SK-N-SH (cell line): ENCODE results near the gene TOP3B. TPM values are rescaled to one million over a fixed set of nuclear protein-coding genes. Genes with fewer than 3 reads are reported as not detected.

Experiments
- CTCF ChIA-PET: fragments of 300-600, 350-600 bp; formaldehyde crosslinking; extraction: SDS; loops from one replicate; lab custom pipeline; 2021; lab: Yijun Ruan, JAX
- POLR2A ChIA-PET: fragments of 350-600 bp; sonication (Branson Sonifier 250); formaldehyde crosslinking; extraction: SDS; loops from one replicate; lab custom pipeline; 2020; ENCODE audit warnings: antibody characterized with exemption, inconsistent platforms; lab: Yijun Ruan, JAX
- DNase-seq: peaks from one replicate; pipeline ENCODE4 v3.0.0; 2012
- H2AFZ ChIP-seq: fragments of 200-600 bp; sonication (generic); 2 replicates; pipeline ENCODE4 v1.8.1; 2016; ENCODE audit warnings: antibody characterized with exemption, mild to moderate bottlenecking, low read depth
- H3F3A ChIP-seq: fragments of 200-600 bp; sonication (generic); replicated peaks from 2 replicates; pipeline ENCODE3; 2016; ENCODE audit warnings: antibody characterized with exemption, mild to moderate bottlenecking; ENCODE audit not compliant: insufficient read depth
- H3K27ac ChIP-seq, 2 experiments: fragments of 200-500 bp in 1 of 2; fragments of 200-600 bp in 1 of 2; sonication (Bioruptor generic) in 1 of 2; sonication (generic), shearing (Covaris generic) in 1 of 2; 2 replicates each; pipeline versions ENCODE4 v1.5.1 to v1.6.1; 2014 to 2016; ENCODE audit warnings: low read depth in 2 of 2, inconsistent platforms in 1 of 2, low read length in 1 of 2, mild to moderate bottlenecking in 1 of 2, mixed read lengths in 1 of 2
- H3K27me3 ChIP-seq: fragments of 200-600 bp; sonication (generic), shearing (Covaris generic); 2 replicates; pipeline ENCODE4 v1.6.1; 2016; ENCODE audit warnings: mixed run types; ENCODE audit not compliant: insufficient read depth
- H3K36me3 ChIP-seq, 2 experiments: fragments of 200-500 bp in 1 of 2; fragments of 200-600 bp in 1 of 2; sonication (Bioruptor generic) in 1 of 2; sonication (generic) in 1 of 2; replicated peaks in 1 of 2; 2 replicates each; pipeline versions ENCODE3 to v1.5.1; 2014 to 2016; ENCODE audit warnings: low read length in 1 of 2, mild to moderate bottlenecking in 1 of 2; ENCODE audit not compliant: insufficient read depth in 2 of 2, control insufficient read depth in 1 of 2
- H3K4me1 ChIP-seq, 2 experiments: fragments of 200-500 bp in 1 of 2; fragments of 200-600 bp in 1 of 2; sonication (Bioruptor generic) in 1 of 2; sonication (generic), shearing (Covaris generic) in 1 of 2; 2 replicates each; pipeline versions ENCODE4 v1.5.1 to v1.6.1; 2014 to 2016; ENCODE audit warnings: low read depth in 1 of 2, low read length in 1 of 2, mixed run types in 1 of 2; ENCODE audit not compliant: insufficient read depth in 2 of 2, control insufficient read depth in 1 of 2
- H3K4me2 ChIP-seq: fragments of 200-600 bp; sonication (generic), shearing (Covaris generic); 2 replicates; pipeline ENCODE4 v1.6.1; 2017; ENCODE audit warnings: mixed run types
- H3K4me3 ChIP-seq, 2 experiments: fragments of 200-500 bp in 1 of 2; fragments of 200-600 bp in 1 of 2; sonication (Bioruptor generic) in 1 of 2; sonication (generic), shearing (Covaris generic) in 1 of 2; 2 replicates each; pipeline versions ENCODE4 v1.5.1 to v1.8.1; 2014 to 2016; ENCODE audit warnings: low read depth in 2 of 2, inconsistent platforms in 1 of 2, low read length in 1 of 2, mild to moderate bottlenecking in 1 of 2, mixed read lengths in 1 of 2, moderate library complexity in 1 of 2
- H3K79me2 ChIP-seq: fragments of 200-600 bp; sonication (generic); 2 replicates; pipeline ENCODE4 v1.8.1; 2017; ENCODE audit warnings: mild to moderate bottlenecking; ENCODE audit not compliant: insufficient read depth
- H3K9ac ChIP-seq: fragments of 200-600 bp; sonication (generic); 2 replicates; pipeline ENCODE4 v1.6.1; 2017; ENCODE audit warnings: mixed run types
- H3K9me2 ChIP-seq: fragments of 200-600 bp; sonication (generic); 2 replicates; pipeline ENCODE4 v1.6.1; 2017; ENCODE audit warnings: mixed run types
- H3K9me3 ChIP-seq: fragments of 200-600 bp; sonication (generic); 2 replicates; pipeline ENCODE4 v1.6.1; 2017; ENCODE audit warnings: mixed run types, mild to moderate bottlenecking, moderate library complexity
- H4K20me1 ChIP-seq: fragments of 200-600 bp; sonication (generic); 2 replicates; pipeline ENCODE4 v1.6.1; 2017; ENCODE audit warnings: mild to moderate bottlenecking, mixed run types; ENCODE audit not compliant: insufficient read depth
- EP300 ChIP-seq, 2 experiments: IDR thresholded peaks; 2 replicates each; pipeline versions ENCODE4 v1.4.0 to v1.6.1; 2012; ENCODE audit warnings: borderline replicate concordance in 1 of 2, low read depth in 1 of 2, low read length in 1 of 2
- FOSL2 ChIP-seq: IDR thresholded peaks from 2 replicates; pipeline ENCODE4 v1.4.0; 2012; ENCODE audit warnings: low read depth, mild to moderate bottlenecking, moderate library complexity, borderline replicate concordance
- FOXJ3 ChIP-seq: sonication (generic); formaldehyde crosslinking; IDR thresholded peaks from 2 replicates; pipeline ENCODE4 v1.5.1; 2020; ENCODE audit warnings: mild to moderate bottlenecking, missing genetic modification reagents
- GABPA ChIP-seq: IDR thresholded peaks from 2 replicates; pipeline ENCODE4 v1.4.0; 2012; ENCODE audit warnings: low read depth, mild to moderate bottlenecking
- GATA2 ChIP-seq: sonication (generic); formaldehyde crosslinking; IDR thresholded peaks from 2 replicates; pipeline ENCODE4 v1.5.0; 2020; ENCODE audit warnings: mild to moderate bottlenecking, missing genetic modification reagents
- MEF2A ChIP-seq: IDR thresholded peaks from 2 replicates; pipeline ENCODE4 v1.4.0; 2012; ENCODE audit warnings: low read depth, borderline replicate concordance
- MXI1 ChIP-seq: IDR thresholded peaks from 2 replicates; pipeline ENCODE4 v1.6.1; 2012; ENCODE audit warnings: mild to moderate bottlenecking, low read depth, low read length, improper control_type of control experiment
- NFIC ChIP-seq: IDR thresholded peaks from 2 replicates; pipeline ENCODE4 v1.4.0; 2012; ENCODE audit warnings: borderline replicate concordance
- NRF1 ChIP-seq: IDR thresholded peaks from 2 replicates; pipeline ENCODE4 v1.6.1; 2012; ENCODE audit warnings: low read depth, mild to moderate bottlenecking, low read length
- POLR2AphosphoS5 ChIP-seq: IDR thresholded peaks from 2 replicates; pipeline ENCODE4 v1.6.1; 2012; ENCODE audit warnings: low read depth, low read length
- RCOR1 ChIP-seq: fragments of 150-350 bp; IDR thresholded peaks from 2 replicates; pipeline ENCODE4 v1.6.1; 2017; ENCODE audit warnings: antibody characterized with exemption, low read length
- RXRA ChIP-seq: IDR thresholded peaks from 2 replicates; pipeline ENCODE4 v1.4.0; 2012; ENCODE audit warnings: low read depth, mild to moderate bottlenecking, borderline replicate concordance
- SMC3 ChIP-seq: IDR thresholded peaks from 2 replicates; pipeline ENCODE4 v1.6.1; 2012; ENCODE audit warnings: low read depth, low read length, improper control_type of control experiment
- TCF12 ChIP-seq: IDR thresholded peaks from 2 replicates; pipeline ENCODE4 v1.4.0; 2012
- TEAD4 ChIP-seq: IDR thresholded peaks from 2 replicates; pipeline ENCODE4 v1.4.0; 2012; ENCODE audit warnings: mild to moderate bottlenecking, borderline replicate concordance; ENCODE audit not compliant: insufficient read depth
- WGBS: methylation state at CpG from one replicate; pipeline ENCODE4 v1.1.6; 2017; ENCODE audit warnings: low lambda C conversion rate; 5-methylcytosine and 5-hydroxymethylcytosine counted together
- polyA plus RNA-seq, 3 experiments: library from polyadenylated mRNA; depleted of rRNA; stranded (reverse); fragments of >200 nt; gene quantifications; 2 replicates each; pipeline ENCODE4 v1.2.3, GENCODE V29; 2012
- TF ChIP-seq, protein P1 (sequence below): fragments of 150-350 bp; IDR thresholded peaks from 2 replicates; pipeline ENCODE4 v1.6.1; 2017; ENCODE audit warnings: antibody characterized with exemption, low read length, low read depth, borderline replicate concordance
- TF ChIP-seq, protein P2 (sequence below): IDR thresholded peaks from 2 replicates; pipeline ENCODE4 v1.4.0; 2012; ENCODE audit warnings: low read depth, borderline replicate concordance
- TF ChIP-seq, protein P3 (sequence below): IDR thresholded peaks from 2 replicates; pipeline ENCODE4 v1.6.1; 2012; ENCODE audit warnings: mild to moderate bottlenecking, low read depth, low read length, moderate library complexity
- TF ChIP-seq, protein P4 (sequence below): fragments of 200-600 bp; sonication (generic); IDR thresholded peaks from 2 replicates; pipeline ENCODE4 v1.6.1; 2017; ENCODE audit warnings: antibody characterized with exemption, mild to moderate bottlenecking, moderate library complexity
- TF ChIP-seq, protein P5 (sequence below): IDR thresholded peaks from 2 replicates; pipeline ENCODE4 v1.4.0; 2012; ENCODE audit warnings: low read depth

The TOP3B gene
- polyA plus RNA-seq, 1 of the 3 experiments (the other 2 are of a cell fraction), result 14.4 TPM

DNA sequence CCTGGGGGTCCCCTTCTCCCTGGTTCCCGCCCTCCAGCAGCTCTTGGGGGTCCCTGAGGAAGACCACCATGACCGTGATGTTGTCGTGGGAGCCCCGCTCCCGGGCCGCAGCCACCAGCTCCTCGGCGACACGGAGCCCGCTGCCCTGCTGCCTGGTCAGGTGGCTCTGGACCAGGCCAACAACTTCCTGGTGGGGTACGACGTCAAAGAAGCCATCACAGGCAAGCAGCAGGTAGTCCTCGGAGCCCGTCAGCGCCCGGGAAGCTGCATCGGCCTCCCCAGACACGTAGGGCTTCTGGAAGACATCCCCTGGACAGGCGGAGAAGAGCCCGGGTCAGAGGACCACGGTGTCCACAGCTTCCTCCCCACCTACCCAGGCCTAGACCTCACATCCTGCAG, 59.4 kb downstream of the TOP3B start:
- no peak overlapping the region for H3K4me2 ChIP-seq
- H3K9ac ChIP-seq, result no peak overlapping the region
- no peak overlapping the region for H3K27ac ChIP-seq
- no peaks in the 10 kb centered on the region for H3K9me2 ChIP-seq
- H2AFZ ChIP-seq, result no peak overlapping the region
- H3K27me3 ChIP-seq, result no peaks in the 10 kb centered on the region
- WGBS, result 100% methylated on average over 1 of the region's 21 CpGs
- no peaks in the 10 kb centered on the region for H4K20me1 ChIP-seq
- POLR2A ChIA-PET, result no interaction called here
- H3K4me3 ChIP-seq, result no peak overlapping the region
- no peak for DNase-seq
- no peaks in the 10 kb centered on the region for H3F3A ChIP-seq
- CTCF ChIA-PET, result interaction anchor here (15.9 kb wide), 1 partner anchor 15 kb away, joined by 145 read pairs; no protein-coding TSS in a partner anchor
- H3K36me3 ChIP-seq, result peaks cover 0 to 17% of the 10 kb centered on the region in 2 experiments
- TF ChIP-seq FOSL2 (no peak), EP300 (IDR thresholded peaks at IDR 0.05; ENCODE audit: borderline replicate concordance in 1 of 2, low read depth in 1 of 2, low read length in 1 of 2) (no peak), RXRA (no peak), TEAD4 (no peak), SMC3 (no peak)
- TF ChIP-seq, protein P1, sequence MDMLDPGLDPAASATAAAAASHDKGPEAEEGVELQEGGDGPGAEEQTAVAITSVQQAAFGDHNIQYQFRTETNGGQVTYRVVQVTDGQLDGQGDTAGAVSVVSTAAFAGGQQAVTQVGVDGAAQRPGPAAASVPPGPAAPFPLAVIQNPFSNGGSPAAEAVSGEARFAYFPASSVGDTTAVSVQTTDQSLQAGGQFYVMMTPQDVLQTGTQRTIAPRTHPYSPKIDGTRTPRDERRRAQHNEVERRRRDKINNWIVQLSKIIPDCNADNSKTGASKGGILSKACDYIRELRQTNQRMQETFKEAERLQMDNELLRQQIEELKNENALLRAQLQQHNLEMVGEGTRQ, result no peak
- no peaks in the 10 kb centered on the region for H3K9me3 ChIP-seq
- no peaks in the 10 kb centered on the region for H3K79me2 ChIP-seq
- peaks cover 0 to 13% of the 10 kb centered on the region in 2 experiments; a peak in 1 of 4 replicates for H3K4me1 ChIP-seq

DNA sequence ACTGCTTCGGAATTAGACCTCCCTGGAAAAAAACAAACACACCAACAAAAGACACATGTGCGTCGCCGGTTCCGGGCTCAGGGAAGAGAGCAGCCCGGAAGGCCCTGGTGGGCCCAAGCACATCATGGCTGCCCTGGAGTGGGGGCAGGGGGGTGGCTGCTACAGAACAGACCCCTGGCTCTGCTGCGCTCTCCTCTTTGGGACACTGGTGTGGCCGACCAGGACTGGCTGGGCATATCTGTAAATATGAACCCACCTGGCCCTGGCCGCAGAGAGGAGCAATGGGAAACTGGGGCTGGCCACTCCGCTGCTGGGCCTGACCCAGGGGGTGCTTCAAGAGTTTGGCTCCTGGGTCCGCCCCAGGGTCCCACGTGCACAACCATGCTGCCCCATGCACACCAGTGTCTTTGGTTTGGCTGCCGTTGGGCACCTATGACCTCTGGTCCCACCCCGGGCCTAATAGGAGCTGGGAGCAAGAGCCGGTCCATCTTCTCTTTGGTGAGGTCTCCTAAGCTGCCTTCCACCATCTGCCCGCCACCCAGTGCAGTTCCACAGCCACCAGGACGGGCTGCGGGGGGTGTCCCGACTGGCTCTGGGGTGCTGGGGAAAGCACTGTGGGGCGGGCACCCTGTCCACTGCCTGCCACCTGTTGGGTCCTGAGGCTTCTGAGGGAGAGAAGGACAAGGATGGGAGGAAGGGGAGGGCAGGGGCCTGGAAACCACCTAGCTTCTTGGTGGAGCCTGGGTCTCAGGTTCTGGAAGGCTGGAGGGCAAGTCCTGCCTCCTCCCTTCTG, 60.0 kb downstream of the TOP3B start:
- Histone ChIP-seq H3K9me3 (no peaks in the 10 kb centered on the region), H3K4me1 (peaks cover 0 to 16% of the 10 kb centered on the region in 2 experiments; a peak in 1 of 4 replicates), H4K20me1 (no peaks in the 10 kb centered on the region), H3K79me2 (no peaks in the 10 kb centered on the region), H3F3A (no peaks in the 10 kb centered on the region), H3K9me2 (no peaks in the 10 kb centered on the region), H3K4me2 (no peak overlapping the region), H3K27me3 (no peaks in the 10 kb centered on the region), H3K4me3 (no peak overlapping the region), H3K36me3 (peaks cover 0 to 16% of the 10 kb centered on the region in 2 experiments), H3K27ac (no peak overlapping the region), H3K9ac (no peak overlapping the region), H2AFZ (no peak overlapping the region)
- ChIA-PET POLR2A (no interaction called here), CTCF (interaction anchor here (0.8 to 15.9 kb wide), 6 partner anchors 10 to 206 kb away, joined by 3 to 145 read pairs (median 5); partner anchors contain the start of gene PPM1F)
- TF ChIP-seq MEF2A (no peak), POLR2AphosphoS5 (no peak), FOXJ3 (no peak), NFIC (no peak), GATA2 (CRISPR knock-in tag) (no peak), GABPA (no peak), TEAD4 (no peak), RCOR1 (no peak), NRF1 (no peak), TCF12 (no peak), MXI1 (no peak)
- TF ChIP-seq, protein P2, sequence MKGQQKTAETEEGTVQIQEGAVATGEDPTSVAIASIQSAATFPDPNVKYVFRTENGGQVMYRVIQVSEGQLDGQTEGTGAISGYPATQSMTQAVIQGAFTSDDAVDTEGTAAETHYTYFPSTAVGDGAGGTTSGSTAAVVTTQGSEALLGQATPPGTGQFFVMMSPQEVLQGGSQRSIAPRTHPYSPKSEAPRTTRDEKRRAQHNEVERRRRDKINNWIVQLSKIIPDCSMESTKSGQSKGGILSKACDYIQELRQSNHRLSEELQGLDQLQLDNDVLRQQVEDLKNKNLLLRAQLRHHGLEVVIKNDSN, result no peak
- TF ChIP-seq, protein P3, sequence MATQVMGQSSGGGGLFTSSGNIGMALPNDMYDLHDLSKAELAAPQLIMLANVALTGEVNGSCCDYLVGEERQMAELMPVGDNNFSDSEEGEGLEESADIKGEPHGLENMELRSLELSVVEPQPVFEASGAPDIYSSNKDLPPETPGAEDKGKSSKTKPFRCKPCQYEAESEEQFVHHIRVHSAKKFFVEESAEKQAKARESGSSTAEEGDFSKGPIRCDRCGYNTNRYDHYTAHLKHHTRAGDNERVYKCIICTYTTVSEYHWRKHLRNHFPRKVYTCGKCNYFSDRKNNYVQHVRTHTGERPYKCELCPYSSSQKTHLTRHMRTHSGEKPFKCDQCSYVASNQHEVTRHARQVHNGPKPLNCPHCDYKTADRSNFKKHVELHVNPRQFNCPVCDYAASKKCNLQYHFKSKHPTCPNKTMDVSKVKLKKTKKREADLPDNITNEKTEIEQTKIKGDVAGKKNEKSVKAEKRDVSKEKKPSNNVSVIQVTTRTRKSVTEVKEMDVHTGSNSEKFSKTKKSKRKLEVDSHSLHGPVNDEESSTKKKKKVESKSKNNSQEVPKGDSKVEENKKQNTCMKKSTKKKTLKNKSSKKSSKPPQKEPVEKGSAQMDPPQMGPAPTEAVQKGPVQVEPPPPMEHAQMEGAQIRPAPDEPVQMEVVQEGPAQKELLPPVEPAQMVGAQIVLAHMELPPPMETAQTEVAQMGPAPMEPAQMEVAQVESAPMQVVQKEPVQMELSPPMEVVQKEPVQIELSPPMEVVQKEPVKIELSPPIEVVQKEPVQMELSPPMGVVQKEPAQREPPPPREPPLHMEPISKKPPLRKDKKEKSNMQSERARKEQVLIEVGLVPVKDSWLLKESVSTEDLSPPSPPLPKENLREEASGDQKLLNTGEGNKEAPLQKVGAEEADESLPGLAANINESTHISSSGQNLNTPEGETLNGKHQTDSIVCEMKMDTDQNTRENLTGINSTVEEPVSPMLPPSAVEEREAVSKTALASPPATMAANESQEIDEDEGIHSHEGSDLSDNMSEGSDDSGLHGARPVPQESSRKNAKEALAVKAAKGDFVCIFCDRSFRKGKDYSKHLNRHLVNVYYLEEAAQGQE, result no peak
- TF ChIP-seq, protein P4, sequence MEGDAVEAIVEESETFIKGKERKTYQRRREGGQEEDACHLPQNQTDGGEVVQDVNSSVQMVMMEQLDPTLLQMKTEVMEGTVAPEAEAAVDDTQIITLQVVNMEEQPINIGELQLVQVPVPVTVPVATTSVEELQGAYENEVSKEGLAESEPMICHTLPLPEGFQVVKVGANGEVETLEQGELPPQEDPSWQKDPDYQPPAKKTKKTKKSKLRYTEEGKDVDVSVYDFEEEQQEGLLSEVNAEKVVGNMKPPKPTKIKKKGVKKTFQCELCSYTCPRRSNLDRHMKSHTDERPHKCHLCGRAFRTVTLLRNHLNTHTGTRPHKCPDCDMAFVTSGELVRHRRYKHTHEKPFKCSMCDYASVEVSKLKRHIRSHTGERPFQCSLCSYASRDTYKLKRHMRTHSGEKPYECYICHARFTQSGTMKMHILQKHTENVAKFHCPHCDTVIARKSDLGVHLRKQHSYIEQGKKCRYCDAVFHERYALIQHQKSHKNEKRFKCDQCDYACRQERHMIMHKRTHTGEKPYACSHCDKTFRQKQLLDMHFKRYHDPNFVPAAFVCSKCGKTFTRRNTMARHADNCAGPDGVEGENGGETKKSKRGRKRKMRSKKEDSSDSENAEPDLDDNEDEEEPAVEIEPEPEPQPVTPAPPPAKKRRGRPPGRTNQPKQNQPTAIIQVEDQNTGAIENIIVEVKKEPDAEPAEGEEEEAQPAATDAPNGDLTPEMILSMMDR, result no peak
- TF ChIP-seq, protein P5, sequence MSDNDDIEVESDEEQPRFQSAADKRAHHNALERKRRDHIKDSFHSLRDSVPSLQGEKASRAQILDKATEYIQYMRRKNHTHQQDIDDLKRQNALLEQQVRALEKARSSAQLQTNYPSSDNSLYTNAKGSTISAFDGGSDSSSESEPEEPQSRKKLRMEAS, result no peak
- 98% methylated on average over 12 of the region's 20 CpGs for WGBS
- no peak for DNase-seq
